Activated T-cell treated with anti-CD3 and anti-CD28 coated beads, Interleukin-2, amount 50 U/mL, for 1 hour (primary cell): ENCODE data around the gene MMP28.
"Not testable (repeated sequence)": the region's sequence is repeated elsewhere in the genome, so short reads cannot be mapped to it uniquely, and the experiment has no call there.

ENCODE experiments used
- DNase-seq: peaks from one replicate; pipeline ENCODE4 v3.0.0-alpha.2; 2020

MMP28 gene

GRCh38 chr17:35765086-35765710 lies 30.2 kb downstream of the MMP28 start:
- DNase-seq = no peak

- DNase-seq = peak; percentile 90
Observed at GRCh38 chr17:35764123-35764991, 31.1 kb downstream of the MMP28 start.

GRCh38 chr17:35763767-35764122 lies 31.7 kb downstream of the MMP28 start:
- DNase-seq = no peak

GRCh38 chr17:35761601-35762000 lies 33.8 kb downstream of the MMP28 start:
- no peak for DNase-seq

- no peak for DNase-seq
Observed at GRCh38 chr17:35760587-35760986, 34.9 kb downstream of the MMP28 start, which contains the start of gene C17orf50. C17orf50 (plus strand) TSS chr17:35760887; CDS start chr17:35760942, 55 bp downstream.

- no peak for DNase-seq
Observed at GRCh38 chr17:35757243-35757642, 38.2 kb downstream of the MMP28 start.

GRCh38 chr17:35752945-35753764 lies 42.3 kb downstream of the MMP28 start, which contains the start of gene GAS2L2:
GAS2L2 (minus strand) TSS chr17:35753239; CDS start chr17:35752850, 389 bp downstream.
- DNase-seq = no peak

- DNase-seq = no peak
Observed at GRCh38 chr17:35752471-35752870, 43.0 kb downstream of the MMP28 start.

- not testable (repeated sequence) for DNase-seq
Observed at GRCh38 chr17:35751541-35751940, 43.9 kb downstream of the MMP28 start.

- no peak for DNase-seq
Observed at GRCh38 chr17:35750526-35751395, 44.7 kb downstream of the MMP28 start.

- DNase-seq = no peak
Observed at GRCh38 chr17:35749560-35750412, 45.7 kb downstream of the MMP28 start.

GRCh38 chr17:35748979-35749378 lies 46.5 kb downstream of the MMP28 start:
- no peak for DNase-seq

GRCh38 chr17:35748341-35748841 lies 47.0 kb downstream of the MMP28 start:
- DNase-seq = no peak

GRCh38 chr17:35747540-35748017 lies 47.9 kb downstream of the MMP28 start:
- peak; percentile 79 for DNase-seq

GRCh38 chr17:35745749-35746320 lies 49.6 kb downstream of the MMP28 start:
- DNase-seq = no peak

- no peak for DNase-seq
Observed at GRCh38 chr17:35745246-35745645, 50.2 kb downstream of the MMP28 start.

- no peak for DNase-seq
Observed at GRCh38 chr17:35744830-35745229, 50.6 kb downstream of the MMP28 start.

GRCh38 chr17:35743626-35744328 lies 51.7 kb downstream of the MMP28 start:
- no peak for DNase-seq

GRCh38 chr17:35742896-35743477 lies 52.5 kb downstream of the MMP28 start:
- DNase-seq = no peak
